ENCODE measurements around the gene PPP4R1. TPM values are rescaled to one million over a fixed set of nuclear protein-coding genes. Genes with fewer than 3 reads are reported as not detected.

The PPP4R1 gene
- total RNA-seq, 1 experiment from 2014 or later = 74.5 TPM

DNA sequence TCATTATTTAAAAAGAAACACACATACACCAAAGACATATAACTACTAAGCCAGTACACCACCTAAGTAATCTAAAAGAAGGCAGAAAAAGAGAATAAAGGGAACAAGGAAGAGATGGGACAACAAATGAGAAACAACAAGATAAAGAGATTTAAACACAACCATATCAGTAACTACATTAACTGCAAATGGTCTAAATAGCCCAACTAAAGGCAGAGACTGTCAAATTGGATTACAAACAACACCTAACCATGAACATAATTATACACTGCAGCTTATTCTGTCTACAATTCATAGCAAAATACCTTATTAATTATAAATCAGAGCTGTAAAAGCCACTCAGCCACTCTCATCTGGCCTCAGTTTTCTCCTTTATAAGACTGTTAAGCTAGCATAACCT is 15.0 kb downstream of the PPP4R1 start:
- in situ Hi-C loops (cut with HindIII; ENCODE audit: low sequenced_read_pairs) = no loop called here
- no peak for DNase-seq (ENCODE audit: low spot score)

DNA sequence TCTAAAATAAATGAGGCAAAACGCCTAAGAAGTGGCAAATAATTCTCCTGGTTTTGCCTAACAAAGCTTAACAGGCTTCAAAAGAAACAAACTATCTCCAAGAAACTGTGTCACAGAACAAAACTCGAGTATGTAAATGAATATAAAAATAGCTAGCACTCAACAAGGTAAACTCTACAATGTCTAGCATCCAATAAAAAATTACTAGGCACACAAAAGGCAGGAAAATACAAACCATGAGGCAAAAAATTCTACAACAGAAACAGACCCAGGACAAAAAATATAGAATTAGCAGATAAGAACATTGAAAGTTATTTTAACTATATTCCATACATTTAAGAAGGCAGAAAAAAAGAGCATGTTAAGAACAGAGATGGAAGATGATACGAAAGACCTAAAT is 16.8 kb downstream of the PPP4R1 start:
- no peak for DNase-seq (ENCODE audit: low spot score)
- in situ Hi-C loops (cut with HindIII; ENCODE audit: low sequenced_read_pairs) = no loop called here

DNA sequence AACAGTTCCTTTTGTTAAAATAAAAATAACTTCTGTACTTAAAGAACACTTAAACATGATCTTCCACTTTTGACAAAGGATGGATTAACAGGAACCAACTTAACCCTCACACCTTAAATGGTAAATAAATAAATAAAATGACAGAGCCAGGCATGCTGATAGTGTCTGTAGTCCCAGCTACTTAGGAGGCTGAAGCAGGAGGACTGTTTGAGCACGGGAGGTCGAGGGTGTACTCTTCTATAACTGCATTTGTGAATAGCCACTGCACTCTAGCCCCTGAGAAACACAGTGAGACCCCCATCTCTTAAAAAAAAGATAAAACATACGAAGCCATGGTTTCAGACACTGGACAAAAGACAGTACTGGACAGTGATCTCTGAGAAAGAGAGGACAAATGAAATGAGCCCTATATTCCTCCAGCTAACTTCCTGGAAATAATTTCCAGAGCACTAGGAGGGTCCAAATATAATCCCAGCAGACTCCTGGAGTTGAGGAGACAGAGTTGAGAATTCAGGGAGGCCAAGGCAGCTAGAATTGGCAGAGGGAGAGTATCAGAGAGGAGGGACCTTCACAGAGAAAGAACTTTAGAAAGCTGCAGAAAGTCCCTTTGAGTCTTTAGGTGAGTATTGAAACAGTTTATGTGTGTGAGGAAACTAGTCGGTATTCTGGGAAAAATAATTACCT is 17.4 kb downstream of the PPP4R1 start:
- no peak for DNase-seq (ENCODE audit: low spot score)

DNA sequence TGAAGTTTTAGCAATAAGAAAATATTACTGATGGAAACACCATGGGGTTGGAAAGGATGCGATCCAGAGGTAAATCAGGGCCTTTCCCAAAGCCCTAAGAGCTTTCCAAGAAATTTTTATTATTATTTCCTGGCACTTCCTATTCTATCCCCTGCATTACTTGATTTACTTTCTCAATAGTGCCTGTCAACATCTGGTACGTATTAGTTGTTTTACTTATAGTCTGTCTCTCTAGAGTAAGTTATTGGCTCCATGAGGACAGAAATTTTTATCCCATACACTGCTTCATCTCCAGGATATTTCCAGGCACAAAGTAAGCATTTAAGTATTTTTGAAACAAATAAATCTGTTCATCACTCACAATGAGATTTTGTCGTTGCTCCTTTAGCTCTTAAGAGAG is 18.1 kb downstream of the PPP4R1 start:
- DNase-seq (ENCODE audit: low spot score) = no peak
- in situ Hi-C loops (cut with HindIII; ENCODE audit: low sequenced_read_pairs) = no loop called here

More for the DNA sequence above, 17.4 kb downstream of the PPP4R1 start:
- in situ Hi-C loops (cut with HindIII; ENCODE audit: low sequenced_read_pairs) = no loop called here

DNA sequence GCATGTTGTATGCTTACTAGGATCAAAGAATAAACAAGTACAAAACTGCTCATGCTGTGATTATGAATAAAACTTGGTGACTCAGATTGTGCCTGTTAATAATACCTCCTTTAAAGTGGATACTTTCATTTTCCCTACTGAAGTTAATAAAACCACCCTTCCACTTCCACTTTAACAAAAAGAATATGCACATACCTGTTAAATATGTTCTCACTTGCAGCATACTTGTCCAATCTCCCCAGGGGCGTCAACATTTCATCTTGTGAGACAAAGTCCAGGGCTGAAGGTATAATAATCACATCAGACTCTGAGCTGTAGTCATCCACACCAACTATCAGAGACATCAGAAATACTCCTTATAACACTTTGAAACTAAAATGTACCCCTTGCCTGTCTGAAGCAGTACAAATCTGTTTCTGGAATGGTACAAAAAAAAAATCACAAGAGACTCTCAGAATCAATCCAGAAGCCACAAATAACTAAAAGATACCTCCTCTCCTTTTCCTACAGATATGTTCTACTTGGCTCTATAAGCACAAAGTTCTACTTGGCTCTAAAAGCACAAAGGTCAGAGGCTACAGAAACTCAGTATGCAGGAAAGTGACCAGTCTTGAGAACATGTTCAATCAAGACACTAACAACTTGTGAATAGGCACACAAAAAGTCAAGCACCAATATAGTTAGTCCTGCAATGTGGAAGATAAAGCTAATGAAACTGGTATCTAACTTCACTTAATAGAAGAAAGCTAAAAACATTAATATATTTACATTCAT is 19.3 kb downstream of the PPP4R1 start:
- no peak for DNase-seq (ENCODE audit: low spot score)

DNA sequence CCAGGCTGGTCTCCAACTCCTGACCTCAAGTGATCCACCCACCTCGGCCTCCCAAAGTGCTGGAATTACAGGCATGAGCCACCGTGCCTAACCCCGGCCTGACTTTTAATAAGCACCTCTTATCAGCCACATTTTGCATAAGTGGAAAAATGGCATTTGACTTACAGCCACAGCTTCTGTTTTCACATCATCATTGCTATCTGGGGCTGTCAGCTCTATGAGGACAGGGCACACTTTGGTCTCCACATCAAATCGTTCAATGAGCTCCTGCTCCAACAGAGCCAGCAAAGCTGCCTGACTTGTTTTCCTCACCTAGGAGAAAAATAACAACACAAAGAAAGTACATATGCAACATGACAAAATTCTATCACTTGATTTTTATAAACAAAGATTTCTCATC is 26.4 kb downstream of the PPP4R1 start:
- no peak for DNase-seq (ENCODE audit: low spot score)
- in situ Hi-C loops (cut with HindIII; ENCODE audit: low sequenced_read_pairs) = no loop called here

More for the DNA sequence above, 19.3 kb downstream of the PPP4R1 start:
- in situ Hi-C loops (cut with HindIII; ENCODE audit: low sequenced_read_pairs) = no loop called here

DNA sequence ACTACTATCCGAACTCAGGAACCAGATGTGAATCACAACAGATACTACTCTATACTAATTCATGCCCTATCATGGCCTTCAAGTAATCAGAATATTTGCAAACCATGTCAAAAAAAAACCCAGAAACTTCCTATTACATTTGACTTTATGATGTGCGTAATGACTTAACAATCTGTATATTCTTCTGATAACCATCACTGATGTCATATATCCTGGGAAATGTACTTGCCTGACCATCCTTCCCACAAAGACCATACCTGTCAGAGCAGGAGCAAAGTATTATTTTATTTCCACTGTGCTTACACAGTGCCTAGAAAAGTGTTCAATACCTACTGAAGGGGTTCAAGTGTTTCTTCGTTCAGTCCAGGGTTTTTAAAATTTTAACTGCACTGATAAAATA is 27.5 kb downstream of the PPP4R1 start:
- in situ Hi-C loops (cut with HindIII; ENCODE audit: low sequenced_read_pairs) = no loop called here
- DNase-seq (ENCODE audit: low spot score) = no peak

DNA sequence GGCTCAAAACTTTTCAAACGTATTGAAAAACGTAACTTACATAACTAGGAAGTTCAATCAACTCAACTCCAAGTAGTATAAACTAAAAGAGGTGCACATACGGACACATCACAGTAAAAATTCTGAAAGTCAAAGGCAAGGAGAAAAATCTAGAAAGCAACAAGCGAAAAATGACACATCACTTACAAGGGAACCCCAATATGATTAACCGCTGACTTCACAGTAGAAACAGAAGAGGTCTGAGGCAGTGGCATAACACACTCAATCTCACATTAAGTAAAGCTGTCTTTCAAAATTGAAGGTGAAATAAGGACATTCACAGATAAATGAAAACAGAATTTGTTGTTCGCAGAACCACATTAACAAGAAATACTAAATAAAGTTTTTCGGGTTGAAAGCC is 32.7 kb downstream of the PPP4R1 start:
- DNase-seq (ENCODE audit: low spot score) = no peak
- in situ Hi-C loops (cut with HindIII; ENCODE audit: low sequenced_read_pairs) = no loop called here

DNA sequence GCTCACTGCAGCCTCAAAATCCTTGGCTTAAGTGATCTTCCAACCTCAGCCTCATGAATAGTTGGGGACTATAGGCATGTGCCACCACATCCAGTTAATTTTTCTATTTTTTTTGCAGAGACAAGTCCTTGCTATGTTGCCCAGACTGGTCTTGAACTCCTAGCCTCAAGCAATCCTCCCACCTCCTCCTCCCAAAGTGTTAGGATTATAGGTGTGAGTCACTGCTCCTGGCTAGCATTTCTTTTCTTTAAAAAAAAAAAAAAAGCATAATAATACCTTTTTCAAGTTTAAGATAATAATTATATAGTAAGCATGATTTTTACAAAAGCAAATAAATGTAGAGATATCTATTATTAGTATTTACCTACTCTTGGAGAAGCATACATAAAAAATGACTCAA is 36.1 kb downstream of the PPP4R1 start:
- no peak for DNase-seq (ENCODE audit: low spot score)
- in situ Hi-C loops (cut with HindIII; ENCODE audit: low sequenced_read_pairs) = no loop called here

DNA sequence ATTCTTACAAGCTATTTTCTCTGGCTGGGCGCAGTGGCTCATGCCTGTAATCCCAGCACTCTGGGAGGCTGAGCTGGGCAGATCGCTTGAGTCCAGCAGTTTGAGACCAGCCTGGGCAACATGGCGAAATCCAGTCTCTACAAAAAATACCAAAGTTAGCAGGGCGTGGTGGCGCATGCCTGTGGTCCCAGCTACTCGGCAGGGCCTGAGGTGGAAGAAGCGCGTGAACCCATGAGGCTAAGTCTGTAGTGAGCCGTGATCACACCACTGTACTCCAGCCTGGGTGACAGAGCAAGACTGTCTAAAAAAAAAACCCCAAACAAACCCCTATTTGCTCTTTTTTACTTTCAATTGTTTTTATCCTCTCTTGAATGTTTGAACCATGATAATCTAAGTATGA is 37.0 kb downstream of the PPP4R1 start:
- DNase-seq (ENCODE audit: low spot score) = no peak
- in situ Hi-C loops (cut with HindIII; ENCODE audit: low sequenced_read_pairs) = no loop called here

DNA sequence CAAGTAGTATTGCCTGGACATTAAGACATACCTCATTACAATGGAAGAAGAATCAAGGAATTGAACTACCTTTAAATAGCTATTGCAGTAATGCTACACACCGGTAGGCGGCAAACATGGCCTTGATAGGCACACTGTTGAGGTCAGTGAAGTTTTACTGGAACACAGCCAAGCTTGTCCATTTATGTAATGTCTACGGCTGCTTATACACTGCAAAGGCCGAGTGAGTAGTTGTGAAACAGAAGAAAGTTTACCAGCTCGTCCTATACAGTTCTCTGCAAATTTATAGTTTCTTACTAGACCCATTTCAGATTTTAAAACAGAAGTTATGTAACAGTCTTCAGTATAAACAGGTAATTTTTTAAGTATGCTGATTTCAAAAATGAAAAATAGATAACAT is 38.8 kb downstream of the PPP4R1 start:
- peak; percentile 75 for DNase-seq (ENCODE audit: low spot score)
- in situ Hi-C loops (cut with HindIII; ENCODE audit: low sequenced_read_pairs) = no loop called here

DNA sequence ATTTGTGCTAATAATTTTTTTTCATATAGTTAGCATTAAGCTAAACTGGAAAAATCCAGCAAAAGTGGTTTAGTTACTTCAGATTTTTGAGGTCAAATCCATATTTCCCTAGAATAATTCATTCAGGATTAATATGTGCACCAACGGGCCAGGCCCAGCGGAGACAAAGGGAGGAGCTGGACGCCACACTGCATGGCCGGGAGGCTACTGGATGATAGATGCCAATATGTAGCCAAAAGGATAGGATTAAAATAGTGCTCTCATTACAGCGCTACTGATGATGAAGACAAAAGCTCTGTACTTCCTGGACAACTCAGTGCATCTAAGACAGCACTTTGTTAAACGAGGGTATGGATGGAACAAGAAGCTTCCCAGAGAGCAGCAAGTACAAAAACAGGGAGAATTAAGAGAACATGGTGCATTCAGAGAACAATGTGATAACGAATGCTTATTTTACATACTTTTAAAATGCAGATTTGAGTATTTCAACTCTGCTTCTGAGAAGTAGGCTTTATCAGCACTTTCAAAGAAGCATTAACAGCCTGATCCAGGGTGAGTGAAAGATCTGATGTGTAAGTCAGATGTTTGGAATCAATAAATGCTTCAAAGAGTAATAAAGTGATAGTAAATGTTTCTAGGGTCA is 39.8 kb downstream of the PPP4R1 start:
- no peak for DNase-seq (ENCODE audit: low spot score)
- in situ Hi-C loops (cut with HindIII; ENCODE audit: low sequenced_read_pairs) = no loop called here

DNA sequence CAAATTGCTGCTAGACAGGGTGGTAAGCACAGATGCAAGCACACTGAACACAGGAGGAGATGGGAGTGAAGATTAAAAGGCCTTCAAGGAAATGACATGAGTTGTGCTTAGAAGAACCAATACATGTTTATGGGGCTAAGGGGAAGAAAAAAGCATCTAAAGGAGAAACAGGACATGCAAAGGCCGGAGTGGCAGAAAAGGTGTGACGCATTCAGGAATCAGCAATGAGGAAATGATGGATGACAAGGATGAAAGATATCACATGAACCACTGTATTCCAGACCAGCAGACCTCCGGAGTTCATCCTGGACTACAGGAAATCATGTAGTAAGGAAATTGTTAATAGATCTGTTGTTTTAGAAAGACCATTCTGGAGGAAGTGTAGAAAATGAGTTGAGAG is 42.8 kb downstream of the PPP4R1 start:
- no peak for DNase-seq (ENCODE audit: low spot score)
- in situ Hi-C loops (cut with HindIII; ENCODE audit: low sequenced_read_pairs) = no loop called here

DNA sequence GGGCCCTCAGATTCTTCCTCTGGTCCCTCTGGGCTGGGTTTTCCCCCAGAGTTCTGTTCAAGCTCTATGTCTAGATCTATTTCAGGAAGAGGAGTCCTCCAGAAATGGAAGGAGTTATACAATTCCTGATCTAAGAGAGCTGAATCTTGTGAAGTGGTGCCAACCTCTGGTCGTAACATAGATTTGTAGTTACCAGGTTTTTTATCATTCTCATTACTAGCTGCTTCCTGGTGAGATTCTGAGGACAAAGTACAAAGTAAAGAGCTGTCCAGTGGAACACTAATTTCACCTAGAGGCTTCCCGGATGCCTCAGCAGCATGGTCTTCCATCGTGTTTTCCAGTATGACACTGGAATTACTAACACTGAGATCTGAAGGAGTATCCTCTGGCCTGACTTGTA is 44.1 kb downstream of the PPP4R1 start:
- DNase-seq (ENCODE audit: low spot score) = no peak
- in situ Hi-C loops (cut with HindIII; ENCODE audit: low sequenced_read_pairs) = no loop called here

DNA sequence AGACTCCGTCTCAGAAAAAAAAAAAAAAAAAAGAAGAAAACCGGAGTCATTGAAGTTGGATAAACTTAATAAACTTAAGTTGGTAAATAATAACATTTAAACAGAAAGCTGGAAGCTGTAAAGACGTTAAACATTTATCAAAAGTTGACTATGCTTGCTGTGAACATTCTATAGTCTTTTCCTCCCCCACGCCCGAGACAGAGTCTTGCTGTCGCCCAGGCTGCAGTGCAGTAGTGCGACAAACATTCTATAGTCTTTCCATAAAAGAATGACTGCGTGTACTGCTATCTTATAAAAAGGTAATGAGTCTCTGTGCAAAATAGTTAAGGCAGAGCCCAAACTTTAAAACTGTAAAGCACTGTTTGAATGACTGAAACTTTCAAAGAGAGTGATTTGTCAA is 45.2 kb downstream of the PPP4R1 start:
- in situ Hi-C loops (cut with HindIII; ENCODE audit: low sequenced_read_pairs) = no loop called here
- no peak for DNase-seq (ENCODE audit: low spot score)

DNA sequence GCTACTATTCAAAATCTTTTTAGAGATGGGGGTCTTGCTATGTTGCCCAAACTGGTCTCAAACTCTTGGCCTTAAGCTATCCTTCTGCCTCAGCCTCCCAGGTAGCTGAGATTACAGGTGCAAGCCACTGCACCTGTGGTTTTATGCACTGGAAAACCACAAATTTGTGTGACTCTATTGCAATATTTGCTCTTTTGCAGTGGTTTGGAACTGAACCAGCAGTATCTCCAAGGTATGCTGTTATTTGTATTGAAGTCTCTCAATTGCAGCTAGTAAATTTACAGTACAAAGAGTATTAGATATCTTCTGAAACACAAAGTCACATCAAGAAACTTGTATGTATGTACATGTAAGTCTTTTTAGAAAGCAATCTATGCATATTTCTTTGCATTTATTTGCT is 46.2 kb downstream of the PPP4R1 start:
- DNase-seq (ENCODE audit: low spot score) = no peak
- in situ Hi-C loops (cut with HindIII; ENCODE audit: low sequenced_read_pairs) = no loop called here

DNA sequence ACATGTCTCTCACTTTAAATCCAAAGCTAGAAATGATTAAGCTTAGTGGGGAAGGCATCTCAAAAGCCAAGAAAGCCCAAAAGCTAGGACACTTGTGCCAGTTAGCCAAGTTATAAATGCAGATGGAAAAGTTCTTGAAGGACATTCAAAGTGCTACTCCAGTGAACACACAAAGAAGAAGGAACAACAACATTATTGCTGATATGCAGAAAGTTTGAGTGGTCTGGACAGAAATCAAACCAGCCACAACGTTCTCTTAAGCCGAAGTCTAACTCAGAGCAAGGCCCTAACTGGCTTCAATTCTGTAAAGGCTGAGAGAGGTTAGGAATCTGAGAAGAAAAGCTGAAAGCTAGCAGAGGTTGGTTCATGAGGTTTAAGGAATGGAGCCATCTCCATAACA is 49.0 kb downstream of the PPP4R1 start:
- in situ Hi-C loops (cut with HindIII; ENCODE audit: low sequenced_read_pairs) = no loop called here
- DNase-seq (ENCODE audit: low spot score) = no peak

DNA sequence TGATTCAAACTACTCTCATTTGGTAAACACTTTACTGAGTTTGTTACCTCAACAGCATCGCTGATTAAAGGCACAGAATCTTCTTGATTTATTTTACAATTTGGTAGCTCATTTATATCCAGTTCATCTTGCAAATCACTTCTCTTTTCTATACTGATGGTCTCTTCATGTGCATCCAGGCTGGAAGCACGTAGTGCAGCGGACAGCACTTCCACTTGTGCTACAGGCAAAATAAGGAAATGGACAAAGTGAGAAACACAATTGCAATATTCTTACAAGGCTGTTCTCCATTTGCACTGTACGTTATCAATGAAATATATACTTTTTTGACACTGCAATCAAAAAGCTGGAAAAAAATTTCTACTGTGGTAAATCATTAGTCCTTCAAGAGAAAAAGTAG is 51.0 kb downstream of the PPP4R1 start:
- in situ Hi-C loops (cut with HindIII; ENCODE audit: low sequenced_read_pairs) = no loop called here

DNA sequence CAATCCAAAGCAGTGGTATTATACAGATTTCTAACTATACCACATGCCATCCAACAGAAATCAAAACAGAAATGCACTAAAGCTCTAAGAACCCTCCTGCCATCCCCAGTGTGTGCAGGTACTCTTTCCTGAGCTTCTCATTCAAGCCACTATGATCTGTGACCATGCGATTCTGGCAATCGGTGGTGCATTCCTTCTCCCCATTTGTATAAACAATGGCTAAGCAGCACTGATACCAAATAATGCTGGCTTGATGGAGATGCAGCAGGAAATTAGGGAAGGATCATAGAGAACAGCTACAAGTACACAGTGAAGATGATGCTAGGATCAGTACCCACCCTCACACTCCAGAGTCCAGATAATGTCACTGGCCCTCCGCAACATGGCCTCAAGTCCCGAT is 51.8 kb downstream of the PPP4R1 start:
- no peak for DNase-seq (ENCODE audit: low spot score)
- in situ Hi-C loops (cut with HindIII; ENCODE audit: low sequenced_read_pairs) = no loop called here

More for the DNA sequence above, 51.0 kb downstream of the PPP4R1 start:
- no peak for DNase-seq (ENCODE audit: low spot score)

DNA sequence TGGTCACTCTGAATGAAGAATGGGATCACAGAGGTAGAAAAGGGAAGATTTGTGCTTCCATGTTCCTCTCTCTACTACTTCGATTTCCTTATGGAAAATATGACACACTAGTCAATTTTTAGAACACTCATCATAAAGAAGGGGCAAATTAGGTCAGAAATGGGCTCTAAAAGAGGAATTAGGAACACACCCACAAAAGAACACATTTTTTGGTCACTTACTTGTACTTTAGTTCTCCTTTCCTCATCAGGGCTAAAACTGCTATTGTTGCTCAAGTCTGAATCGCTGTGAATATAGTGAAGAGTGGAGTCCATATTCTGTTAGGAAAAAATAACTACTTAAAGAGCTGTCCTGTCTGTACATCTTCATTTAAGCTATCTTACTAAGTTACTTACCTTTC is 52.6 kb downstream of the PPP4R1 start:
- in situ Hi-C loops (cut with HindIII; ENCODE audit: low sequenced_read_pairs) = no loop called here
- DNase-seq (ENCODE audit: low spot score) = no peak
